HG03097 (cell line): ENCODE measurements around the gene MPC1.
A peak's percentile ranks its signal among the peaks of the same experiment; 100 is the strongest.

Experiments
- ATAC-seq: cut with Tn5 transposase; IDR thresholded peaks from one replicate; pipeline ENCODE4 v1.9.1; 2021; ENCODE audit not compliant: unreplicated experiment, low FRiP score

MPC1 gene

GRCh38 chr6:166382933-166383801 lies at the start of gene MPC1:
MPC1 (minus strand) TSS chr6:166382940; CDS start chr6:166382876, 64 bp downstream.
- ATAC-seq = peak; percentile 84

DNA sequence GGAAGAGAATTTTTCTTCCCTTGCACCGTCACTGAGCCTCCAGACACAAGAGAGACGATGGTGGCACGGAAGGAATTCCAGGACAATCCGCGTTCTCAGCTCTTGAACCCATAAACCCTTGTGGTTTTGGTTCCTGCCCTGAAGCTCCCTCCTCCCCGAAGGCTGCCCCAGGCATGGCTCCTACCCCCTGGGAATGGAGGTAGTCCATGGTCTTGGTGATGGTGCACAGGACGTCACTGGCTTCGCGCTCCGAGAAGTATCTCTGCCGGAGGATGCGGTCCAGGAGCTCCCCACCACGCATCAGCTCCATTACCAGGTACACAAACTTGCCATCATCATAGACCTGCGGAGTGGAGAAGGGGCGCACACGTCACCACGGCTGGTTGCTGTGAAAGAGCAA lies 47.5 kb upstream of the MPC1 start:
- ATAC-seq = no peak

- ATAC-seq = no peak
Measured at GRCh38 chr6:166424431-166424830, 41.7 kb upstream of the MPC1 start.

GRCh38 chr6:166423781-166424180 lies 41.0 kb upstream of the MPC1 start:
- ATAC-seq = no peak

DNA sequence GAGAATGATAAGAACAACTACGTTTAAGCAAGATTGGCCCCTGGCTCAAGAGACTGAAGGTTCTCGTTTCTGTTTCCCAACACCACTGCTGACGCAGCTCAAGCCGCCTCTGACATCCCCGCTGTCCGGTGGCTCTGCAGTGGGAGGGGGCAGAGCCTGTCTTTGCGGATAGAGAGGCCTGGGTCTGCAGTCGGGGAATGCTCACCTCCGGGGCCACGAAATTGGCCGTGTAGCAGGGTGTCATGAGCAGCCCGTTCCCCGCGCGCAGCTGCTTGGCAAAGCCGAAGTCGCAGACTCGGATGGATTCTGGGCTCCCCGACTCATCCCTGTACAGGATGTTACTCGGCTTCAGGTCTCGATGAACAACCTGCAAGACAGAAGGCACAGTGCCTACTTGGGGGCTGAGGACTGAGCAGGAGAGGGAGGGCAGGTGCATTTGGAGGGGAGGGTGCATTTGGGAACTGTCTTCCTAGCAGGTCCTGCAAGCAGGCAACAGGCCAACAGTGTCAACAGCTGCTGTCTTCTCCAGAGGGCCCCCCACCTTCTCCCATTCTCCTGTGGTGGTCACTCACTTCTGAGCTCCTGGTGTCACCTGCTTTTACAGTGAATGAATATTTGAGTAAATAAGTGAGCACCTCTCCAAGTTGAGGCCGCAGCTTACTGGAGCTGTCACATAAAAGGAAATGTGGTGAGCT lies 40.5 kb upstream of the MPC1 start:
- ATAC-seq = no peak

GRCh38 chr6:166422201-166422940 lies 39.6 kb upstream of the MPC1 start:
- no peak for ATAC-seq

DNA sequence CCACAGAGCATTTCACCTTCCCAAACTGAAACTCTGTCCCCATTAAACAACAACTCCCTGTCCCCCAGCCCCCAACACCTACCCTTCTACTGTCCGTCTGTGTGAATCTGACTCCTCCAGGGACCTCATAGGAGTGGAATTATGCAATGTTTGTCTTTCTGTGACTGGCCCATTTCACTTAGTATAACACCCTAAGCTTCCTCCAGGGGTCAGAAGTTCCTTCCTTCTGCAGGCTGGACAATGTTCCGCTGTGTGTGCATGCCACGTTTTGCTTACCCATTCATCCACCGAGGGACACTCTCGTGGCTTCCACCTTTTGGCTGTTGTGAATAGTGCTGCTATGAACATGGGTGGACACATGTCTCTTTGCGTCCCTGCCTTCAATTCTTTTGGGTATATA lies 37.6 kb upstream of the MPC1 start:
- no peak for ATAC-seq

GRCh38 chr6:166419717-166420116 lies 37.0 kb upstream of the MPC1 start:
- peak; percentile 22 for ATAC-seq

DNA sequence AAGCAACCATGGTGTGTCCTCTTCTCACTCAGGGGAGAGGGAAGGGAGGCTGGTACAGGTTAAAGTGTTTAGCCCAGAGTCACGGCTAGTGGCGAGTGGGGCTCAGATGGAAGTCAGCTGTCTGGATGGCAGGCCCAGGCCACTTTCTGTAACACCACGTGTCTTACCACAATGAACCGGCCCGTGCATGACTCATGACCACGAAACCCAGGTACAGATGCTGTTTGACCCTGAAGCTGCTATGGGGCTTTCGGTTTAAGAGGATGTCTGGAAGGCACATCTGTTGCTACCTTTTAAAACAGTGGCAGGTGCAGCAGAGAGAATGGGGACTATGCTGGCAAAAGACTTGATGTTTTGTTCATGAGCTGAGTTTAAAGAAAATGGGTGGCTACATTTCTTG lies 36.5 kb upstream of the MPC1 start:
- ATAC-seq = peak; percentile 95

DNA sequence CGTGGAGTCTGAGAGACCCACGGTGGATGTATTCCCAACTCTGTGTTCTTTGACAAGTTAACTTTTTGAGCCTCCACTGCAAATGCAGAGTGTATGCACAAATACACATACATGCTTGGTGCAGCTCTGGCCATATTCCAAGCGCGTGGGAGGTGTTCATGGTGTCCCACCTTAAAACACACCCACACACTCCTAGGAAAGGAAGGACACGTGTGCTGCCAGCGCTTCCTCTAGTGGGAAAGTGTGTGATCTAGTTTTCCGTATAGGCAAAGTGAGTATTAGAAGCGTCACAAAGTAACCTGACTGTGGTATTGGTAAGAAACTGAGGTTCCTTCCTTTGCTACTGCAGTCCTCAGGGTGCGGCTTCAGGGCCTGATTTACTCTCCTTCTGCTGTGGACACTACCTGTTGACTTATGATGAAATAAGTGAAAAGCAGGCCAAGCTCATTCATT lies 36.0 kb upstream of the MPC1 start:
- ATAC-seq = no peak

DNA sequence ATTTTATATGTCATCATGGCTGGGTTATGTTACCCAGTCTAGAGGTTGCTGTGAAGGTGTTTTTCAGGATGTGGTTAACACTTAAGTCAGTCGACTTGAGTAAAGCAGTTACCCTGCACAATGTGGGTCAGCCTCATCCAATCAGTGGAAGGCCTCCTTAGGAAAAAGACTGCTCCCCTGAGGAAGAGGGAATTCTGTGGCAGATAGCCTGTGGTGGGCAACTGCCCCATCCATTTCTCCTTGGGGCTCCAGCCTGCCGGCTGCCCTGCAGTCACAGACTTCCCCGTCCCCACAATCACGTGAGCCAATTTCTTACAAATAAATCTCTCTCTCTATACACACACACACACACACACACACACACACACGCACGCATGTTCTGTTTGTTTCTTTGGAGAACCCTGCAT lies 34.5 kb upstream of the MPC1 start:
- peak; percentile 40 for ATAC-seq

DNA sequence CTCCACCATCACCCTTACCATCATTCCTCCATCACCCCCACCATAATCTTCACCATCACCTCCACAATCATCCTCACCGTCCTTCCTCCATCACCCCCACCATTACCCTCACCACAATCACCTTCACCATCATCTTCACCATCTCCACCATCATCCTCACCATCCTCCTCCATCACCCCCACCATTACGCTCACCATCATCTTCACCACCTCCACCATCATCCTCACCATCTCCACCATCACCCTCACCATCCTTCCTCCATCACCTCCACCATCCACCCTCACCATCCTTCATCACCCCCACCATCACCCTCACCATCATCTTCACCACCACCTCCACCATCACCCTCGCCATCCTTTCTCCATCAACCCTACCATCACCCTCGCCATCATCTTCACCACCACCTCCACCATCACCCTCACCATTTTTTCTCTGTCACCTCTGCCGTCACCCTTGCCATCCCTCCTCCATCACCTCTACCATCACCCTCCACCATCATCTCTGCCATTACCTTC lies 33.1 kb upstream of the MPC1 start:
- ATAC-seq = no peak

DNA sequence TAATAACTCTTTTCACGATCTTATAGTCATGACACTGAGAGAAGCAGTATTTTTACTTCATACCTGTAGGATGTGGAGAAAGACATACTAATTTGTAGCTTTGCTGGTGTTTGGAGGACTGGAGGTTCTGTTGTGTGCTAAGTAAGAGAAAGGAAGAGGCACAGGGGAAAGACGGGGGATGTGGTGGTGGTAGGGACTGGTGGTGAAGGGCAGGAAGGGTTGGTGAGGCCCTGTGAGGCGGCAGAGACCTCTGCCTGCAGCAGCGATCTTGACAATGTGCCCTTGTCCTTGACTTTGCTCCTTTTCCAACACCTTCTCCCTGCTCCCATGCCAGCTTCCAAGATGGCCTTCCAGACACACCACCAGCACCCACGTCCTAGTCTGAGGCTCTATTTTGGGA lies 32.6 kb upstream of the MPC1 start:
- ATAC-seq = no peak

DNA sequence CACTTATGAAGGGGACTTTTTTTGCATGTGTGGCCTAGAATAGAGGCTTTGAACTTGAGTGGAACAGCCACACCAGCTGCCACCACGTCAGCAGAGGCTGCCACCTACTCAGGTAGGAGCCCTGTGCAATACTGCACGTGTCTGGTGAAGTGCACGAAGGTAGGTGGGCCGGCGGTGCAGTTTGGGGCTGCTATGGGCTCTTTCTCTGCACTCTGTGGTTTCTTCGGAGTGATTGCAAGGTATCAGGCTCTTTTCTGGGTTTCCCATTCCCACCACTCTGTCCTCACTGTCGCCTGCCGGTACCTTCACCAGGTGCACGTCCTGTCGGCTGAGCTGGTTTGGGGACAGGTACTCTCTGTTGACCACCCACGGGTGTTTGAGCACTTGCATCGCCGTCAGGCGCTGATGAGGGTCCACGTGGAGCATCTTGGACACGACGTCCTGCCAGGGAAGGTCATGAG lies 30.8 kb upstream of the MPC1 start:
- ATAC-seq = no peak

DNA sequence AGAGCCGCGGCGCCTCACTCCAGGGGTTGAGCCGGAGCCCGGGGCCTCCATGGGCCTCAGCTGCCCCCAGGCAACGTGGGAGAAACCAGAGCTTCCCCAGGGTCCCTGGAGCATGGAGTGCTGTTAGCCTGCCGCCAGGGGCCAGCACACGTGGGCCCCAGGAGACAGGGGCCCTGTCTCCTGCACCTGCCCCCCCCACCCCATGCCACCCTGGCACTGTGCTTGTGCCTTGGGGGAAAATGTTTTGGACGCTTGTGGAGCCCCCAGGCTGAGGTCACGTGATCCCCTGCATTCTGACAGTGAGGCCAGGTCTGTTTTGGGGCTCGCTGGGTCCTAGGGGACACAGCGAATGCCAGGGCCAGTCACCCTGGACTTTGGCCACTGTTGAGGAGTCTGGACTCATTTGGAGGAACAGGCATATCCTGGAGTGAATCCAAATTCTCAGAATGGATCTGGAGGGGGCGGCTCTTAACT lies 30.2 kb upstream of the MPC1 start:
- no peak for ATAC-seq

DNA sequence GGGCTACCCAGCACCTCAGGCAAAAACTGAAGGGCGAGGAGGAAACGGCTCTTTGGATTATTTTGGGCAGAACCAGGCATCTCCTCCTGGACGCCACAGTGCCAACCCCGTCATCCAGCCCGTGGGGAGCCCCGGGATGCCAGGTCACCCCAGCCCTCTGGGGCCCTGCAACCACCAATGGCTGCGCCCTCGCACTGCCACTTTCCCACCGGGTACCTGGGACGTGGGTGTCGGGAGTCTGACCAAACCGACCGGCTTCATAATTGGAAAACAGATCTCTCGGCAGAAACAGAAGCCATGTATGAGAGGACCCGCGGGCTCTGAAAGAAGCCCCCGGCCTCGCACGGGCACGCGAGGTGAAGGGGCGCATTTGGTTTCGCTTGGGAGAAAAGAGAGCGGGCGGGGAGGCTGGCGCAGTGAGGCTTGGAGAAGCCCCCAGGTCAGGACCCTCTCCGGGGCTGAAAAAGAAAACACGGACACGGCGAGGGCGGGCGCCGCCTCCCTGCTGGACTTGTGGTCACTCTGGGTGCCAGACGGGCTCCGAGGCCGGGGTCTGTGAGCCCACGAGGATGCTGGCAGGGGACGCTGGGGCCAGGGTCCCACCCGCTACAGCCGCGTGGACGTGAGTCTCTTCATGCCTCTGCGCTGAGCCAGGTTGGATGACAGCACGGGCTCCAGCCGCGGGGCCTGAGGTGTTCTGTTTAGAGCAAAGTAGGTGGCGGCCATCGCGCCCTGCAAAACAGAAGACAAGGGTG lies 29.6 kb upstream of the MPC1 start:
- no peak for ATAC-seq

DNA sequence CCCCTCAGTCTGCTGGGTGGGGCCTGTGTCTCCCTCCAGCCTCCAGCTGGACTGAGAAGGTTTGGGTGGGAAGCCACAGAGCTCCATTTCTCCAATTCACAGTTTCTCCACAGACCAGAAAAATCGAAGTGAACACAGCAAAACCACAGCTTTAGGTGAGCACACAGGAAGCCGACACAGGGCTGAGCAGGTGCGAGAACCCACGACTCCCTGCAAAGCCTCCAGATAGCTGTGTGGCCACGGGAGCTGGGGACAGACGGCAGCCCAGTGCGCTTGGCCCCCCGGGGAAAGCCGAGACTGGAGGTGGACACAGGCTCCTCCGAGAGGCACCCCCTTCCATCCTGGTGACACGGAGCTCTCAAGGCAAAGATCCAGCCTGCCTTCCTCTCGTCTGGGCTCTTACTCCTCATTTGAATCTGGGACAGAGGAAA lies 29.0 kb upstream of the MPC1 start:
- ATAC-seq = no peak

GRCh38 chr6:166411271-166411670 lies 28.5 kb upstream of the MPC1 start:
- no peak for ATAC-seq

- no peak for ATAC-seq
Measured at GRCh38 chr6:166410426-166410935, 27.7 kb upstream of the MPC1 start.
